Temporal lobe (tissue), 1 donor: ENCODE data around the gene FOXI1. TPM values are rescaled to one million over a fixed set of nuclear protein-coding genes. Genes with fewer than 3 reads are reported as not detected.

Experiments
- total RNA-seq: library from RNA; depleted of rRNA; stranded (reverse); fragments of >200 nt; gene quantifications from one replicate; pipeline ENCODE4 v1.2.3, GENCODE V29; 2014

The FOXI1 gene
- total RNA-seq, 1 donor from 2014 or later = not detected

Other genes starting within 250 kb of the FOXI1 start
- 0.74 TPM for gene INSYN2B, start 125.4 kb upstream of the FOXI1 start, total RNA-seq
- gene C5orf58, start 127.1 kb downstream of the FOXI1 start, total RNA-seq = not detected
- gene LCP2, start 191.9 kb downstream of the FOXI1 start, total RNA-seq = 0.98 TPM